Calu3 (cell line): ENCODE results near the gene ZNF829. TPM values are rescaled to one million over a fixed set of nuclear protein-coding genes. Genes with fewer than 3 reads are reported as not detected.

Experiments
- BruUV-seq: library from RNA; stranded (reverse); fragments of 400-500 nt; replicated peaks from 2 replicates; lab custom pipeline; 2021; lab: Mats Ljungman, UMichigan
- CTCF ChIA-PET: fragments of 300-600 bp; sonication (Branson Sonifier 250); formaldehyde crosslinking; loops from one replicate; lab custom pipeline; 2022; ENCODE audit warnings: antibody characterized with exemption; lab: Charles Lee
- DNase-seq: peaks from one replicate; pipeline ENCODE4 v3.0.0; 2022
- H3K27ac Mint-ChIP-seq: one replicate; pipeline ENCODE4 v1.8.0; 2022; ENCODE audit warnings: mixed read lengths; ENCODE audit not compliant: unreplicated experiment
- H3K27me3 Mint-ChIP-seq: one replicate; pipeline ENCODE4 v1.8.0; 2022; ENCODE audit warnings: mixed read lengths; ENCODE audit not compliant: unreplicated experiment
- H3K36me3 Mint-ChIP-seq: one replicate; pipeline ENCODE4 v1.8.0; 2022; ENCODE audit warnings: mild to moderate bottlenecking, moderate library complexity, mixed read lengths; ENCODE audit not compliant: insufficient read depth, unreplicated experiment
- H3K4me1 Mint-ChIP-seq: one replicate; pipeline ENCODE4 v1.8.0; 2022; ENCODE audit warnings: mild to moderate bottlenecking, low read depth, mixed read lengths; ENCODE audit not compliant: unreplicated experiment
- H3K4me3 Mint-ChIP-seq: one replicate; pipeline ENCODE4 v1.8.0; 2022; ENCODE audit warnings: mild to moderate bottlenecking, low read depth, moderate library complexity, mixed read lengths; ENCODE audit not compliant: unreplicated experiment
- H3K9me3 Mint-ChIP-seq: one replicate; pipeline ENCODE4 v1.8.0; 2022; ENCODE audit warnings: low read depth, mixed read lengths; ENCODE audit not compliant: unreplicated experiment
- intact Hi-C: fragments of 100-400 bp; cut with micrococcal nuclease; formaldehyde crosslinking; loops from one replicate; pipeline ENCODE4 v1.10.0; 2022; ENCODE audit not compliant: unreplicated experiment
- total RNA-seq: library from RNA; stranded (reverse); gene quantifications from 2 replicates; pipeline ENCODE4 v1.2.3, GENCODE V29; 2022
- TF ChIP-seq, protein P1 (sequence below): fragments of 200-600 bp; IDR thresholded peaks from one replicate; pipeline ENCODE4 v1.8.0; 2022; ENCODE audit warnings: antibody characterized with exemption; ENCODE audit not compliant: unreplicated experiment

Gene ZNF829
- total RNA-seq, 1 experiment from 2014 or later, result 2.6 TPM

DNA sequence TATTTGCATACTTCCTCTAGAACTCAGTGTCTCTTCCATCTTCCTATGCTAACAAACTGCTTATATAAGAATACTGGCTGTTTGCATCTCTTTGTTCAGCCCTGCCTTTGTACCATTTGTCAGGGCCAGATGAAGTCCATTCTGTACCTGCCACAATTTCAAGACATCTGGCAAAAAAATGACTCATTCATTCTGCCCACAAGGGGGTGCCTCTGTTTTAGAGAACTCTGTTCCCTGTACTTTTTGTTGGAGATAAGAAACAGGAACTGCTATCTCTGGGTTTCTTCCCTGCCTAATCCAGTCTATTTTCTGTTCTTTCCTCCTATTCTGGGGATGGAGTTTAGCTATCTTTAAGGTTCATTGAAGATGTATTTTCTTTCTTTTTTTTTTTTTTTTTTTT is 23.1 kb upstream of the ZNF829 start:
- no peak for DNase-seq
- Mint-ChIP-seq H3K36me3 (peaks cover 8% of the 10 kb centered on the region), H3K27ac (no peak overlapping the region), H3K9me3 (peaks cover 35% of the 10 kb centered on the region), H3K27me3 (no peaks in the 10 kb centered on the region), H3K4me3 (no peak overlapping the region), H3K4me1 (no peaks in the 10 kb centered on the region)
- intact Hi-C loops, result no loop called here
- BruUV-seq, result no TSS peak
- TF ChIP-seq, protein P1, sequence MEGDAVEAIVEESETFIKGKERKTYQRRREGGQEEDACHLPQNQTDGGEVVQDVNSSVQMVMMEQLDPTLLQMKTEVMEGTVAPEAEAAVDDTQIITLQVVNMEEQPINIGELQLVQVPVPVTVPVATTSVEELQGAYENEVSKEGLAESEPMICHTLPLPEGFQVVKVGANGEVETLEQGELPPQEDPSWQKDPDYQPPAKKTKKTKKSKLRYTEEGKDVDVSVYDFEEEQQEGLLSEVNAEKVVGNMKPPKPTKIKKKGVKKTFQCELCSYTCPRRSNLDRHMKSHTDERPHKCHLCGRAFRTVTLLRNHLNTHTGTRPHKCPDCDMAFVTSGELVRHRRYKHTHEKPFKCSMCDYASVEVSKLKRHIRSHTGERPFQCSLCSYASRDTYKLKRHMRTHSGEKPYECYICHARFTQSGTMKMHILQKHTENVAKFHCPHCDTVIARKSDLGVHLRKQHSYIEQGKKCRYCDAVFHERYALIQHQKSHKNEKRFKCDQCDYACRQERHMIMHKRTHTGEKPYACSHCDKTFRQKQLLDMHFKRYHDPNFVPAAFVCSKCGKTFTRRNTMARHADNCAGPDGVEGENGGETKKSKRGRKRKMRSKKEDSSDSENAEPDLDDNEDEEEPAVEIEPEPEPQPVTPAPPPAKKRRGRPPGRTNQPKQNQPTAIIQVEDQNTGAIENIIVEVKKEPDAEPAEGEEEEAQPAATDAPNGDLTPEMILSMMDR, result no peak
- CTCF ChIA-PET, result no interaction called here

DNA sequence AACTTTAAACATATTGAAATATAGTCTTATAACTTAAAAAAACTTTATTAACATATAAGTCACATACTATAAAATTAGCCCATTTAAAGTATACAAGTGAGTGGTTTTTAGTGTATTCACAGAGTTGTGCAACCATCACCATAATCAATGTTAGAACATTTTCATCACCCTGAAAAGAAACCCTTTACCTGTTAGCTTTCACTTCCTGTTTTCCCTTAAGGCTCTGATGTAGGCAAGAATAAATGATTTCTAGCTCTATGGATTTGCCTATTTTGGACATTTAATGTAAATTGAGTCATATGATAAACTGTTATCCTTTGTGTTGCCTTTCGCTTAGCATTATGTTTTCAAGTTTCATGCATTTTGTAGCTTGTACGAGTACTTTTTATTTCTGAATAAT is 15.6 kb upstream of the ZNF829 start:
- peaks cover 16% of the 10 kb centered on the region for H3K9me3 Mint-ChIP-seq
- DNase-seq, result no peak
- H3K27ac Mint-ChIP-seq, result no peak overlapping the region
- BruUV-seq, result no TSS peak
- no peaks in the 10 kb centered on the region for H3K27me3 Mint-ChIP-seq
- CTCF ChIA-PET, result no interaction called here
- no peaks in the 10 kb centered on the region for H3K4me1 Mint-ChIP-seq
- H3K36me3 Mint-ChIP-seq, result no peaks in the 10 kb centered on the region
- TF ChIP-seq, protein P1, result no peak
- intact Hi-C loops, result no loop called here
- H3K4me3 Mint-ChIP-seq, result no peak overlapping the region

DNA sequence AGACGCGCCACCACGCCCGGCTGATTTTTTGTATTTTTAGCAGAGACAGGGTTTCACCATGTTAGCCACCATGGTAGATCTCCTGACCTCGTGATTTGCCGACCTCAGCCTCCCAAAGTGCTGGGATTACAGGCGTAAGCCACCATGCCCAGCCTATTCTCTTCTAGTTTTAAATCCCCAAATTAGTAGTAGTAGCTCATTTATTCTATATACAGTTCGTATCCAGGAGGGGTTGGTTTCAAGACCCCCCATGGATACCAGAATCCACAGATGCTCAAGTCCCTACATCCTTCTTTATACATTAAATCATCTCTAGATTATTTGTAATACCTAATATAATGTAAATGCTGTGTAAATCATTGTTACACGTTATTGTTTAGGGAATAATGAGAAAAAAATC is 2.0 kb upstream of the ZNF829 start:
- H3K9me3 Mint-ChIP-seq, result peaks cover 13% of the 10 kb centered on the region
- peak overlapping the region; percentile 20 for H3K4me3 Mint-ChIP-seq
- intact Hi-C loops, result no loop called here
- CTCF ChIA-PET, result no interaction called here
- H3K4me1 Mint-ChIP-seq, result peaks cover 8% of the 10 kb centered on the region
- no TSS peak for BruUV-seq
- TF ChIP-seq, protein P1, result no peak
- H3K36me3 Mint-ChIP-seq, result peaks cover 18% of the 10 kb centered on the region
- H3K27ac Mint-ChIP-seq, result no peak overlapping the region
- no peak for DNase-seq
- no peaks in the 10 kb centered on the region for H3K27me3 Mint-ChIP-seq

DNA sequence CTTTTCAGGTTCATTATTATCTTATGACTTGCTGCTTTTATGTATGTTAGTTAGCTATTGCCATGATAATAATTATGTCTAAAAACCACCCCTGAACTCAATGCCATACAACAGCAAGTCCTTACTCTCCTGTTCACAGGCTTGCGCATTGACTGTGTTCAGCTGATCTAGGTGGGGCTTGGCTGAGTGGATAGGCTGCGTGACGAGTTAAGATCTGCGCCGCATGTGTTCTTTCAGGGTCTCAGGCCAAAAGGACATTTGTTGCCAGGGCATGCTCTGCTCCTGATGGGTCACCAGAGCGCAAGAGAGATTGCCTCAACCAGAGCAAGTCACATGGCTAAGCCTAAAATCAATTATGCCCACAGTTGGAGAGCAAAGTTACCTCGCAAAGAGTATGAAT is 900 bp upstream of the ZNF829 start:
- H3K36me3 Mint-ChIP-seq, result peaks cover 18% of the 10 kb centered on the region
- peak overlapping the region; percentile 97 for H3K4me3 Mint-ChIP-seq
- H3K4me1 Mint-ChIP-seq, result peaks cover 8% of the 10 kb centered on the region
- H3K27me3 Mint-ChIP-seq, result no peaks in the 10 kb centered on the region
- TF ChIP-seq, protein P1, result no peak
- peaks cover 10% of the 10 kb centered on the region for H3K9me3 Mint-ChIP-seq
- BruUV-seq, result no TSS peak
- no peak for DNase-seq
- H3K27ac Mint-ChIP-seq, result peak overlapping the region; percentile 84
- intact Hi-C loops, result no loop called here
- CTCF ChIA-PET, result no interaction called here
